Activated CD4-positive, alpha-beta T cell treated with anti-CD3 and anti-CD28 coated beads for 1 hour (primary cell): Measurements from ENCODE around the gene HIF1AN.
A peak's percentile ranks its signal among the peaks of the same experiment; 100 is the strongest.

ENCODE experiments used
- DNase-seq: peaks from one replicate; pipeline ENCODE4 v3.0.0-alpha.2; 2020

HIF1AN gene

DNA sequence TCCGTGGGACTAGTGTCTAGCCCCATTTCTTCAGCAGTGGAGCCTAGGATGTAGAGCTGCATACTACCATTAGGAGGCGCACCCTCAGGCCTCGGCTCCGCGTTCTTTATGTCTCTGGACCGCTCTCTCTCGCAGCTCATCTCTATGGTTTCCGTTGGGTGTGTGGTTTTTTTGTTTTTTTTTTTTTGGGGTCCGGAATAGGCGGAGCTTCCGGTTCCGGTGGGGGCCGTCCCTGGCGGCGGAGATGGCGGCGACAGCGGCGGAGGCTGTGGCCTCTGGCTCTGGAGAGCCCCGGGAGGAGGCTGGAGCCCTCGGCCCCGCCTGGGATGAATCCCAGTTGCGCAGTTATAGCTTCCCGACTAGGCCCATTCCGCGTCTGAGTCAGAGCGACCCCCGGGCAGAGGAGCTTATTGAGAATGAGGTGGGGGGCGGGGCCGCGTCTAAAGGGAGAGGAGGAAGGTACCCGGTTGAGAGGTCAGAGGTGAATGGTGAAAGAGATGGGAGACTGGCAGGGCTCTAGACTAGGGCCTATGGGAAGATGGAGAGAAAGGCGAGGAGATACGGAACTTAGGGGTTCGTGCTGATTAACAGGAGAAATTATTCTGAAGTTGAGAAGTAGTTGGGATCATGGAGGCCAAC is at the start of gene HIF1AN:
Gene HIF1AN (plus strand): TSS at position 229 of the 639 bp plus-strand sequence. CDS start 16 bp downstream, at position 245.
- DNase-seq = peak; percentile 79

DNA sequence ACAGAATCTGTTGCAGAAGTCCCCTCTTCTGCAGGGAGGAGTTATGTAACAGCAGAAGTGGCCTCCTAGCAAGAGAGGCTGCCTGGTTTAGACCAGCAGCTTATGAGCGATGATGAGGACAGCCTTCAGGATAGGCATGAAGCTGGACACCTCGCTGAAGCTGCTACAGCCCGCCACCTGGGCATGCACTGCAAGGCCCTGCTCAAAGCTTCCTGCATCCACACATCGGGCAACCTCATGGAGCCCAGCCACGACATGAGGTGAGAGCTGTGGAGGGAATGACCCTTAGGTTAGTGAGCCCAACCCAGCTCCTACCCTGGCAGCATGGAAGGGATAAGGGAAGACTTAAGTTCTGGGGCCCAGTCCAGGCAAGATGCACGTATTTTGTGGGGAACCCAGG is 48.2 kb upstream of the HIF1AN start:
- DNase-seq = no peak

DNA sequence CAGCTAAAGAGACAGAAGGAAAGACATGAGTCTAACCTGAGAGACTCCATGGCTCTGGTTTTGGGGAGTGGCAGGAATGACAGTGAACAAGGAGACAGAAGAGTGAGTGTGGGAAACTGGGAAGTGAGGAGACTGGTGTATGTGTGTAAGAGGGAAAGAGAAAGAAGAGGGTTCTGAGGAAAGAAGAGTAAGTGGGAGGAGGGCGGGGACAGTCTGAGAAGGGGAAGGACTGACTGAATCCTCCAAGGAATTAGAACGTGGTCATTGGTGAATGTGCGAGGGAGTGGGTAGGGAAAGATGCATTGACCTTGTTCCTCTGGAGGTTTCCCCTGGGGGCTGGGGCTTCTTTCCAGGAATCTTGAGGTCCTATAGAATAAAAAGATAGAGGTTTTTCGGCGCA is 46.3 kb upstream of the HIF1AN start:
- DNase-seq = no peak

- DNase-seq = no peak
These were observed 45.2 kb upstream of the HIF1AN start for GRCh38 chr10:100490531-100490930.

DNA sequence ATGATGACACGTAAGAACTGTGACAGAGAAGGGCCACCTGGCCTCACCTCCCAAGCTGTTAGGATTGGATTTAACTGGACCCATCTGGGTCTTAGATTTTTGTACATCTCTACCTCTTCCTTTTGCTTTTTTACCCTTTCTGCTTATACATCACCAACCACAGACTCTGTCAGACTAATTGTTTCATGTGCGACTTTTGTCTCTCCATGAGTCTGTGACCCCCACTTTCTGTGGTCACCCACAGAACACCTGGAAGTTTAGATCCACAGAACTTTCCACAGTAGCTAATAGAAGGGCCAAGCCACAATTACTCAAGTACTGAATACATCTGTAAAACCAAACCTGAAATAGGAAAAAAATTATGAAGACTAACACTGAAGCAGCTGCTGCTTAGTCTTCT is 39.2 kb upstream of the HIF1AN start:
- DNase-seq = no peak

- no peak for DNase-seq
These were observed 37.7 kb upstream of the HIF1AN start for GRCh38 chr10:100498059-100498458.

- DNase-seq = no peak
These were observed 34.3 kb upstream of the HIF1AN start for GRCh38 chr10:100501423-100501822.

DNA sequence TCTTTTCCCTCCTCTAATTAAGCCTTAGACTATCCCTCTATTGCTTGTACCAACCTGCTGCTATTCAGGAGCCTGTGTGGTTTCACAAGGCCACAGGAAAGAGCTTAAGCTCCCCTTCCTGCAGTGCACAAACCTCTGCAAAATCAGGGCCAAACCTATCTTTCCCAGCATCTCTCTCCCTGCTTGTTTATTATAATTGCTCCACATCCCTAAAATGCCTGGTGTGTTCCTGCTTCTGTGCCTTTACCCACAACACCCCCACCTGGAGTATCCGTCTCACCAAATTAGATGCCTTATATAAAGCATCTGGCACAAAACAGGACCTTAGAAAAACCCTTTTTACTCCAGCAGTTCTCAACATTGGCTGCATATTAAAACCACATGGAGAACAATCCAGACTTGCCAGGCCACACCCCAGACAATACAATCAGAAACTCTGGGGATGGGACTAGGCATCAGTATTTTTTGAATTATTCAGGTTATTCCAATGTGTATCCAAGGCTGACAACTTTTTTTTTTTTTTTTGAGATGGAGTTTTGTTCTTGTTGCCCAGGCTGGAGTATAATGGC is 32.7 kb upstream of the HIF1AN start:
- no peak for DNase-seq

GRCh38 chr10:100504096-100504495 is 31.6 kb upstream of the HIF1AN start:
- no peak for DNase-seq

GRCh38 chr10:100505164-100505563 is 30.6 kb upstream of the HIF1AN start:
- DNase-seq = no peak

- no peak for DNase-seq
These were observed 29.0 kb upstream of the HIF1AN start for GRCh38 chr10:100506596-100507356.

- DNase-seq = no peak
These were observed 28.4 kb upstream of the HIF1AN start for GRCh38 chr10:100507357-100507732.

- no peak for DNase-seq
These were observed 27.5 kb upstream of the HIF1AN start for GRCh38 chr10:100508266-100508665.

DNA sequence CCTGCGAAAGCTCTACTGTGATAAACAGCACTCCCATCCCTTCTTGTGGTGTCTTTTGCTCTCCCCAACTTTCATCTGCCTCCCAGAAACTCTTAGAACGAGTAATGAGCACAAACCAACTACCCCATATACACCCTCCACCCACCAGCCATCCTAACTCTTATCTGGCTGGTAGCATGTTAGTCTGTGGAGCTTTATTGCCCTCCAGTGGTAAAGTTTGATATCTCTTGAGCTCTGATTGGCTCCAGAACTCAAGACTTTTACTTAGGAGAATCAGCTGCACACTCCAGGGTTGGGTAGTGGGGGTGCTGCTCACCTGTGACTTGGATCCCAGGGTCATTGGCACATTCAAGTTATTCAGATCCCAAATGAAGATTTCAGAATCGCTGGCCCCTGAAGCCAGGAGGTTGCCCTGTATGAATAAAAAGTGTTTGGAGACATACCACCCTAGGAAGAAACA is 27.0 kb upstream of the HIF1AN start:
- no peak for DNase-seq

GRCh38 chr10:100509241-100509840 is 26.4 kb upstream of the HIF1AN start:
- DNase-seq = no peak

DNA sequence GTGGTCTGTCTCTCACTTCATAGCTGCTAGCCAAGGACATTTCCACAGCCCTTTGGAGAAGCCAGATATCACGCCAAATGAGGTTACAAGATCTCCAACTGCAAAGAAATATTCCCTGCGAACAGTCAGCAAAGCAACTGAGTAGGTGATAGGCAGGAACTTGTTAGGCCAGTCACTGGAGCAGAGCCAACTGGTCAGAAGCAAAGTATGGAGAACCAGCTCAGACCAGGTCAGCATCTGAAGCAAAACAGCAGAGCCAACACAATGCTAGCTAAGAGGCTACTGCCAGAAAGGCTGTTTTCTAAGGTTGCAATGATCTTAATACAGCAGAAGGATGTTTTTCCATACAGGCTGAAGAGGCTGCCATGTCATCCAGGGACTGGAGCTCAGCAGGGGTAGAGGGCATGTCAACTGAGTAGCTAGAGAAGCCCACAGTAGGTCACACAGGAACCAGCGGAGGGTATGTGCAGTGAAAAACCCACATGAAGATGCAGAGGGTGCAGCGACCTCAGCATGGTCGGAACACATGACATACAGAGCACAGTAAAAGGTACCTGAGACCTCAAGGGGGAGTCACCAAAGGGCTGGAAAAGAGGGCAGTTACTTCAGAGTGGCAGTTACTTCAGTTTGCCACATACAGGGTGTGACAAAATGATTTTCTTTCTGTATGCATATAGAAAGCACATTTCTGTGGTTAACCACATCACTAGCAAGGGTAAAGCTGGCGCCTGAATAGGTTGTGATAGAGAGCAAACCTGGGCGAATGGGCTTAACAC is 25.0 kb upstream of the HIF1AN start:
- DNase-seq = peak; percentile 52

DNA sequence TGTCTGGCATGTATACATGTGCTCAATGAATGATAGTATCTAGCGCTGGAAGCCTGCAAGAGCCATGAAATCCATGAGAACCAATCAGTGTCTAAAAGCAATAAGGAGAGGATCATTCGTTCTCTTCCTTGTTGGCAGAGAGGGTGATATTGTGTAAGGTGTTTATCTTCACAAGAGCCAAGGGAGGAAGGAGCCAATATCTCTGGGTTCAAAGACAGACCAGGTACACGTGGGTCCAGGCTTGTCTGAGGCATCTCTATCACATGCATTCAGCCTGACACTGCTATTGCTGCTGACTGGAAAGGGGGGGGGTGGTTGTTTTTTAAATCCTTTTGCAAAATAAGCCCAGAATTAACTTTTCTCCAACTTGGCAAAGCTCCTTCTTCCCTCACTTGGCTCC is 20.1 kb upstream of the HIF1AN start:
- DNase-seq = no peak

GRCh38 chr10:100516847-100517246 is 18.9 kb upstream of the HIF1AN start:
- no peak for DNase-seq

DNA sequence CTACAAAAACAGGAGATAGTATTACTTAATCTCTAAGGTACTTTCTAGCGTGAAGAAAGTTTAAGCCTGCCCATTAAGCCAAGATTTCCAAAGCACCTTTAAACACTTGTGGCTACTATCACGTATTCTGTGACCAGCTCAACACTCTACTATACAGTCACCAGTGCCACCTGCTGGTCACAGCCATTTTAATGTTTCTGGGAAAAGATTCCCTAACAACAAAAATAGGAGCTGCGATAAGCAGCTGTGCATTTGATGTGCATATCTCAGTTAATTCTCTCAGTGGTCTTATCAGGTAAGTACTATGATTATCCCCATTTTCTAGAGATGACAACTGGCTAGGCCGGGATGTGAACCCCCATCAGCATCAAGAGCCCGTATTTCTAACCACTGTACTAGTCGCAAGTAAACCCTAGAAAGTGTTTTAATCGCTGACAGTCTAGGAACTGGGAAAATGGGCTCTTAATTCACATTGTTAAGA is 16.9 kb upstream of the HIF1AN start:
- DNase-seq = peak; percentile 36

GRCh38 chr10:100519311-100520051 is 16.3 kb upstream of the HIF1AN start, which contains the start of gene SEC31B:
Gene SEC31B (minus strand): TSS chr10:100519861. CDS start chr10:100516952, 2,909 bp downstream.
- DNase-seq = no peak

- DNase-seq = no peak
These were observed 14.9 kb upstream of the HIF1AN start for GRCh38 chr10:100520811-100521210.
